Ovary (tissue), 3 donors: ENCODE measurements around the gene HSP90AB1.

Experiments
- CTCF ChIP-seq, 3 donors: fragments of 450-650 bp in 2 of 3; fragments of 200-600 bp in 1 of 3; IDR thresholded peaks; one replicate each; pipeline versions ENCODE4 v1.5.1 to v1.8.0; 2016 to 2022; ENCODE audit warnings: antibody characterized with exemption in 3 of 3, mild to moderate bottlenecking in 1 of 3
- EP300 ChIP-seq: sonication (generic); formaldehyde crosslinking; IDR thresholded peaks from one replicate; pipeline ENCODE4 v1.6.1; 2017; ENCODE audit warnings: antibody characterized with exemption
- POLR2A ChIP-seq: fragments of 450-650 bp; IDR thresholded peaks from one replicate; pipeline ENCODE4 v1.6.1; 2017; ENCODE audit warnings: antibody characterized with exemption, mild to moderate bottlenecking, moderate library complexity
- donor health status: DM: no; HTN: no; CAD: no.

GRCh38 chr6:44271914-44272313 is 25.0 kb downstream of the HSP90AB1 start:
- TF ChIP-seq CTCF (IDR thresholded peaks at IDR 0.05) = no peak
- TF ChIP-seq EP300 = no peak
- no peak for TF ChIP-seq POLR2A
